ACHN (cell line): Measurements from ENCODE around the gene PRR20G.
A peak's percentile ranks its signal among the peaks of the same experiment; 100 is the strongest.
"Not testable (repeated sequence)": the region's sequence is repeated elsewhere in the genome, so short reads cannot be mapped to it uniquely, and the experiment has no call there.

ENCODE experiments used
- DNase-seq: peaks from one replicate; pipeline ENCODE4 v3.0.0-alpha.2; 2015
- in situ Hi-C: cut with HindIII; loops from 2 replicates; pipeline ENCODE4 v1.10.0; 2017; ENCODE audit warnings: low sequenced_read_pairs, low pct_ligation_motif_present, low pct_unique_long_range_greater_than_20kb

Gene PRR20G

DNA sequence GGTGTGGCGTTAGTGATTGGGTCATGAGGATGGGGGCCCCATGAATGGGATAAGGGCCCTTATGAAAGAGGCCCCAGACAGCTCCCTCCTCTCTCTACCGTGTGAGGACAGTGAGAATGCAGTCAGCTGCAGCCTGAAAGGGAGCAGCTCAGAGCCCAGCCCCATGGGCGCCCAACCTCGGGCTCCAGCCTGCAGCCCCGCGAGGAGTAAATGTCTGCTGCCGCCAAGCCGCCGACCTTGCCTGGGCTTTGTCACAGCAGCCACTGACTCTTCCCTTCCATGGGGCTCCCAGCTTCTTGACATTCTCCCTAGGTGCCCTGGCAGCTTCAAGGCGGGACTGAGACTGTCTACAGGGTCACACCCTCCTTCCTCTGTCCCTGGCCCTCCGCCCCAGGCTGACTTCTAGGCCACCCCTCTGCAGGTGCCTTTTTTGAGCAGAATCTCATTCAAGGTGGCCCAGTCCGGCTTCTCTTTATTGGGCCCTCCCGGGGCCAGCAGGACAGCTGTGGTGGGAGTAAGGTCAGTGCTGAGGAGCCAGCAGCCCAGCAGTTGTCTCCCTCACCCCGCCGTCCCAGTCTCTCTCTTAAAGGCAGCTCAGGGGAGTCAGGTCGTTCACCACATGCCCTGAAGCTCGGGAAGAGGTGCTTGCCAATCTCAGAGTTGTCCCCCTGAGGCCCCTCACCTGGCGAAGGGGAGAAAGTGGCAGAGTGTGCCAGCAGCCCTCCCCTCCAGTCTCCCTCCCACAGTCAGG is 18.7 kb upstream of the PRR20G start:
- in situ Hi-C loops = no loop called here
- no peak for DNase-seq

DNA sequence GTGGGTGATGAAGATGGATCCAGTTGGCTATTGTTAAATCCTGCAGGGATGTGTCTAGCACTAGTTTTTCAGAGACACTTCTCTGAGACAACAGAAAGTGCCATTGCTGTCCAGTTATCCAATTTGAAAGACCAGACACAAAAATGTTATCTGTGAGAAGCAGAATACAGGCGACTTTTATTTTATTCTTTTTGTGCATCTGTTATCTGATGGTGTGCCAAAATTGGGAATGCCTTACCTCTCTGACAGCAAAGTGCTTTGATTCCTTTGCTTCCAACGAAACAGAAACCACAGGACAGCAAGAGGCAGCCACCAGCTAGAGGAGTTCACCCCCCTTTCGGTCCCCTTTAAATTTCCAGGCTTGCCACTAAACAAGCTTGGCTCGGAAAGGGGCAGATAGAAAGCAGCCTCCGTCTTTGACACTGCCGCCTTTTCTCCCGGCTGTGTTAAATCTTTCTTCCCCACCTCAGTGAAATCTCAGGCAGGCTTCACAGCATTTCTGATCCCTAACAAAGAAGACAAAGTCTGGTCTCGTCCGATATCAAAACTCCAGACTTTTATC is 17.7 kb upstream of the PRR20G start:
- in situ Hi-C loops = no loop called here
- no peak for DNase-seq

GRCh38 chr3:127304121-127304744 is 16.4 kb upstream of the PRR20G start:
- DNase-seq = peak; percentile 27
- in situ Hi-C loops = no loop called here

DNA sequence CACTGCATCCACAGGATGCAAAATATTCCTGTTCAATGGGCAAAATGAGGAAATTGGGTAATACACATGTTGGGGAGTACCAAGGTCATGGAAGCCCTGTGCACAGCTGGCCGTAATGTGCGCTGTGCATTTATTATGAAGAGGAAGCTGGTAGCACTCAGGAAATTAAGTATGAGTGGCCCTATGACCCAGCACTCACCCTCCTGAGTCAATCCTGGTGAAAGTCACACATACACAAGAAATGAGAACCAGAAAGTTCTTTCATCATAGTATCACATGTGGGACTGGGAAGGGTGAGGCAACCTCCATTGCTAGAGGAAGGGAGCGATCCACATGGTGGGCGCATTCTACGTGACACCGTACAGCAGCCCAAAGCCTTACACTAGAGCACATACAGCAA is 11.4 kb upstream of the PRR20G start:
- in situ Hi-C loops = no loop called here
- DNase-seq = no peak

GRCh38 chr3:127296959-127297358 is 9.1 kb upstream of the PRR20G start:
- in situ Hi-C loops = no loop called here
- DNase-seq = no peak

- in situ Hi-C loops = no loop called here
Observed at GRCh38 chr3:127296166-127296565, 8.3 kb upstream of the PRR20G start.

GRCh38 chr3:127293650-127294049 is 5.8 kb upstream of the PRR20G start:
- DNase-seq, in situ Hi-C loops: not testable (repeated sequence)

More at GRCh38 chr3:127296166-127296565, 8.3 kb upstream of the PRR20G start:
- no peak for DNase-seq

GRCh38 chr3:127291611-127292010 is 3.8 kb upstream of the PRR20G start:
- in situ Hi-C loops = no loop called here
- no peak for DNase-seq

DNA sequence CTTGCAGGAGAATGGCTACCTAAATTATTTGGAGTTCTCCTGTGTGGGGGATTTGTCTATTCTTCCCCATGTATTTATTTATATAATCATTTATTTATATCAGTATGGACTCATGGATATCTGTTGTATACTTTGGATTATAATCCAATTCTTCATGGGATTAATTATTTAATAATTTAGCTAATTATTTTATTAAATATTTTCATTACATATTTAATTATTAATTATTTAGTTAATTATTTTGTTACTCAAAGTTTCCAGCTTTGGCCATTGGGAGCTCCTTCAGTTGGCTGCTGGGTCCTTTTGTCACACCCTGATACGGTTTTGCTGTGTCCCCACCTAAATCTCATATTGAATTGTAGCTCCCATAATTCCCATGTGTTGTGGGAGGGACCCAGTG is 3.3 kb upstream of the PRR20G start:
- no peak for DNase-seq

DNA sequence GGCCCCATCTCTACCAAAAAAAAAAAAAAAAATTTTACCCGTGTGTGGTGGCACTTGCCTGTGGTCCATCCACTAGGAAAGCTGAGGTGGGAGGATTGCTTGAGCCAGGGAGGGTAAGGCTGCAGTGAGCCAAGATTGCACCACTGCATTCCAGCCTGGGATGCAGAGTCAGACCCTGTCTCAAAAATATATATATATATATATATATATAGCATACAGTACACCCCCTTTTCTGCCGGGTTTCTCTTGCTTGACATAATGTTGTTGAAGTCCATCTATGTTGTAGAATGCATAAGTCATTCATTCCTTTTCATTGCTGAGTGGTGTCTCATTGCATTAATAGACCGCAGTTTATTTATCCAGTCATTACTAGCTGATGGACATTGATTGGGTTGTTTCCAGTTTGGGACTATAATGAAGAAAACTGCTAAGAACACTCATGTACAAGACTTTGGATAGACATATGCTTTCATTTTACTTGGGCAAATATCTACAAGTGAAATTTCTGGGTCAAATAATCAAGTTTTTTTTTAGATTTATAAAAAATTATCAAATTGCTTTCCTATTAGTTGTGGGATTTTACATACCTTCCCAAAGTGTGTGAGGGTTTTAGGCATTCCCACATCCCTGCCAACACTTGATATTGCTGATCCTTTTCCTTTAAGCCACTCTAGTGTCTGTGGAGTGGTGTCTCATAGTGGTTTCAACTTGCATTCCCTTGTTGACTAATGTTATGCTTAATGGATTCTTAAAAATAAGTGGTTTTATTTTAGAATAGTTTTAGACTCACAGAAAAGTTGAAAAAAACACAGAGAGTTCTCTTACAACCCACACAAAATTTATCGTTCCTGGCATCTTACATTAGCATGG is 2.1 kb upstream of the PRR20G start:
- in situ Hi-C loops = no loop called here

More for the DNA sequence above, 3.3 kb upstream of the PRR20G start:
- in situ Hi-C loops = no loop called here

DNA sequence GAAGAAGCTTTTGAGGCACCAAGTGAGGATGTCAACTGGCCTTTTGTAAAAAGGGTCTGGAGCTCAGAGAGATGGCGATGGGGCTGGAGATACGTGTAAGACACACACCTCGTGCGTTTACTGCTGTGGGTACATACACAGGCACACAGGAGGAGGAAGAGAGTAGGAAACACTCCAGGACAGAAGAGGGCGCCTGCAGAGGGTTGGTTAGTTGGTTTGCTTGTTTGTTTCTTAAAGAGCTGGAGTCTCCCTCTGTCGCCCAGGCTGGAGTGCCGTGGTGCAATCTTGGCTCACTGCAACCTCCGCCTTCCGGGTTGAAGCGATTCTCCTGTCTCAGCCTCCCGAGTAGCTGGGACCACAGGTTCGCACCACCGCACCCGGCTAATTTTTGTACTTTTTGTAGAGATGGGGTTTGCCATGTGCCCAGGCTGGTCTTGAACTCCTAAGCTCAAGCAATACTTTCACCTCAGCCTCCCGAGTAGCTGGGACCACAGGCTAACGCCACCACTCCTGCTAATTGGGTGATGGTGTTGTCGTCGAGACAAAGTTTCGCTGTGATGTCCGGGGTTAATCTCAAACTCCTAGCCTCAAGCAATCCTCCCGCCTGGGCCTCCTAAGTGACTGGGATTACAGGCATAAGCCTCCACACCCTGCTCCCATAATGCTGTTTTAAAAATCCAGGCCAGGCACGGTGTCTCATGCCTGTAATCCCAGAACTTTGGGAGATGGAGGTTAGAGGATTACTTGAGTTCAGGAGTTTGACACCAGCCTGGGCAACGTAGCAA is 1.3 kb upstream of the PRR20G start:
- in situ Hi-C loops = no loop called here

More for the DNA sequence above, 2.1 kb upstream of the PRR20G start:
- no peak for DNase-seq

DNA sequence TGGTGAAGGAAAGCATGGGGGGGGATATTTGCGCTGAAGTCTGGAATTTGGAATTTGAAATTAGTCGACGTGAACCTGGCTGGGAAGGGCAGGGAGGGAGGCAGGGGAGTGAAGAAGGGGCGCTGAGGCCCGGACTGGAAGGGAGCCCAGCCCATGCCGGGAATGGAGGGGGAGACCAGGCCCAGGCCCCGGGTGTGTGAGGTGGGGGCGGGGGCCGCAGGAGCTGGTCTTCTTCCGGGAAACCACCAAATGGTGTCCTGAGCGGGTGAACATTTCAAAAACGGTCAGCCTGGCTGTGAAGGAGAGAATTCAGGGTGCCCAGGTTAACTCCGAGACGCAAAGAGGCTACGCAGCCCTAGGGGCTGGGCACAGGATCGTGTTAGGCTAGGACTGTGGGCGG is 497 bp upstream of the PRR20G start:
- in situ Hi-C loops = no loop called here
- DNase-seq = no peak

More for the DNA sequence above, 1.3 kb upstream of the PRR20G start:
- DNase-seq = no peak

- in situ Hi-C loops = no loop called here
- DNase-seq = peak; percentile 39
Observed at GRCh38 chr3:127286571-127287140, 1.2 kb downstream of the PRR20G start.

DNA sequence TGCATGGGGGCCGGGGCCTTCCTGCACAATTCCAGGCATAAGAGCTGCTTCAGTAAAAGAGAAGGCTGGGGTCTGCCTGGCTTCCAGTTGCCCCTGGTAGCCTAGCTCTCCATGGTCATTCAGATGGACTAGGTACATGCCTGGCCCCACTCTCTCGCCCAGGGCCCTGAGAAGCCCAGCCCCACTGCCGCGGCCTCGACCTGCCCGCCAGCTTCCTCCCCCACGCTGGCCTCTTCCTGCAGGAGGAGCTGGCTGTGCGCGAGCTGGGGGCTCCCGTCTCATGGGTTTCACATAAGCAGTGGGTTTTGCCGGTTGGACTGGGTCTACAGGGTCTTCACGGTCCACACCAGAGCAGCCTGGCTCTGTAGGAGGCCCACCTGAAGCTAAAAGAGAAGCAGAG is 3.6 kb downstream of the PRR20G start:
- in situ Hi-C loops = no loop called here
- DNase-seq = no peak

GRCh38 chr3:127277561-127277960 is 10.3 kb downstream of the PRR20G start:
- DNase-seq = no peak
- in situ Hi-C loops = no loop called here

DNA sequence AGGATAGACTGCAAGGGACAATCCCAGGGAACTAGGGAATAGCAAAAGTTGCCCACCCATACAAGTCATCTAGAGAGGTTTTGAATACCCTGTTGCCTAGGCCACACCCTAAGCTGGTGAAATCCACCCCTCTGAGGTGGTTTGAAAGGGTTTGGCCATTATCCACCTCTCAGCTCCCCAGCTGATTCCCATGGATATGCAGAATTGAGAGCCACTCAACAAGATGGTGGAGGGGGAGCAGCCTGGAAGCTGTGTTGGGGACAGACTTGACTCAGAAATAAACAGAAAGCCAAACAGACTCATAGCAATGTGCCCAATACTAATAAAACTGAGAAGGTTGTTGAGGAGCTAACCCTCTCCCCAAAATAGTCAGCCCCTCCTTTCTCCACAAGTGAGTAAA is 10.9 kb downstream of the PRR20G start:
- DNase-seq = no peak
- in situ Hi-C loops = no loop called here

GRCh38 chr3:127276396-127276795 is 11.4 kb downstream of the PRR20G start:
- in situ Hi-C loops = no loop called here
- no peak for DNase-seq

GRCh38 chr3:127275287-127275781 is 12.5 kb downstream of the PRR20G start:
- no peak for DNase-seq

More at GRCh38 chr3:127275287-127275781, 12.5 kb downstream of the PRR20G start:
- in situ Hi-C loops = no loop called here
